Hepatic stellate cell (primary cell): ENCODE measurements around the gene REEP1.
"Not testable (repeated sequence)": the region's sequence is repeated elsewhere in the genome, so short reads cannot be mapped to it uniquely, and the experiment has no call there.

Source experiments
- DNase-seq: peaks from one replicate; pipeline ENCODE4 v3.0.0; 2011; ENCODE audit warnings: low spot score

Gene REEP1

GRCh38 chr2:86243950-86244733 is 93.3 kb downstream of the REEP1 start:
- no peak for DNase-seq

- DNase-seq: no peak
Measured at GRCh38 chr2:86243272-86243671, 94.2 kb downstream of the REEP1 start.

GRCh38 chr2:86241611-86242010 is 95.8 kb downstream of the REEP1 start:
- DNase-seq: no peak

- DNase-seq: no peak
Measured at GRCh38 chr2:86240251-86240650, 97.2 kb downstream of the REEP1 start.

- no peak for DNase-seq
Measured at GRCh38 chr2:86239745-86240144, 97.7 kb downstream of the REEP1 start.

- DNase-seq: no peak
Measured at GRCh38 chr2:86239326-86239725, 98.1 kb downstream of the REEP1 start.

- DNase-seq: no peak
Measured at GRCh38 chr2:86238354-86238753, 99.1 kb downstream of the REEP1 start.

- no peak for DNase-seq
Measured at GRCh38 chr2:86237172-86237571, 100.3 kb downstream of the REEP1 start.

GRCh38 chr2:86235196-86235980 is 102.0 kb downstream of the REEP1 start:
- DNase-seq: no peak

GRCh38 chr2:86234563-86235131 is 102.8 kb downstream of the REEP1 start:
- no peak for DNase-seq

- no peak for DNase-seq
Measured at GRCh38 chr2:86233436-86233835, 104.0 kb downstream of the REEP1 start.

GRCh38 chr2:86232910-86233309 is 104.5 kb downstream of the REEP1 start:
- DNase-seq: no peak

- DNase-seq: no peak
Measured at GRCh38 chr2:86232373-86232784, 105.0 kb downstream of the REEP1 start.

- DNase-seq: no peak
Measured at GRCh38 chr2:86231680-86232372, 105.6 kb downstream of the REEP1 start.

GRCh38 chr2:86230961-86231360 is 106.5 kb downstream of the REEP1 start:
- DNase-seq: no peak

GRCh38 chr2:86229221-86229620 is 108.2 kb downstream of the REEP1 start:
- no peak for DNase-seq

GRCh38 chr2:86228574-86228973 is 108.9 kb downstream of the REEP1 start:
- not testable (repeated sequence) for DNase-seq

- no peak for DNase-seq
Measured at GRCh38 chr2:86227685-86228084, 109.7 kb downstream of the REEP1 start.

GRCh38 chr2:86226636-86227520 is 110.5 kb downstream of the REEP1 start:
- no peak for DNase-seq

- DNase-seq: no peak
Measured at GRCh38 chr2:86226070-86226469, 111.4 kb downstream of the REEP1 start.

GRCh38 chr2:86225581-86225980 is 111.8 kb downstream of the REEP1 start:
- peak; percentile 85 for DNase-seq
